ENCODE data around the gene DNAH7.

DNA sequence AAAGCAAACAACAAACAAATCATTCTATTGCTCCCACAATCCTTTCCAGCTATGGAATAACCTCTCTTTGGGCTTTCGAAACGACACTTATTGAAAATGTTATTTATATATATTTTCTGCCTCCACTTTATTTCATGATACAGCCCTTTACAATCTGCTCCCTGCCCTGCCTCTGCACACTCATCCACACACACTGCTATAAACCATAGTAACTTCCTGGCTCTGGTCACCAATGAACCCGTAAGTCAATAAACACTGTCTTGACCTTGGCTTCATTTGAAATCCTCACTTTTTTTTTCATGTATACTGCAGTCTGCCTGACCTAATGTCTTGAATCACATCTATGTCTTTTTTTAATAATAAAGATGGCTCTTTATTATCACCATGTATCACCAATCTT, 250.1 kb downstream of the DNAH7 start:
- TF ChIP-seq, protein P1, sequence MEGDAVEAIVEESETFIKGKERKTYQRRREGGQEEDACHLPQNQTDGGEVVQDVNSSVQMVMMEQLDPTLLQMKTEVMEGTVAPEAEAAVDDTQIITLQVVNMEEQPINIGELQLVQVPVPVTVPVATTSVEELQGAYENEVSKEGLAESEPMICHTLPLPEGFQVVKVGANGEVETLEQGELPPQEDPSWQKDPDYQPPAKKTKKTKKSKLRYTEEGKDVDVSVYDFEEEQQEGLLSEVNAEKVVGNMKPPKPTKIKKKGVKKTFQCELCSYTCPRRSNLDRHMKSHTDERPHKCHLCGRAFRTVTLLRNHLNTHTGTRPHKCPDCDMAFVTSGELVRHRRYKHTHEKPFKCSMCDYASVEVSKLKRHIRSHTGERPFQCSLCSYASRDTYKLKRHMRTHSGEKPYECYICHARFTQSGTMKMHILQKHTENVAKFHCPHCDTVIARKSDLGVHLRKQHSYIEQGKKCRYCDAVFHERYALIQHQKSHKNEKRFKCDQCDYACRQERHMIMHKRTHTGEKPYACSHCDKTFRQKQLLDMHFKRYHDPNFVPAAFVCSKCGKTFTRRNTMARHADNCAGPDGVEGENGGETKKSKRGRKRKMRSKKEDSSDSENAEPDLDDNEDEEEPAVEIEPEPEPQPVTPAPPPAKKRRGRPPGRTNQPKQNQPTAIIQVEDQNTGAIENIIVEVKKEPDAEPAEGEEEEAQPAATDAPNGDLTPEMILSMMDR (IDR thresholded peaks at IDR 0.05), result no peak
- TF ChIP-seq EP300 (IDR thresholded peaks at IDR 0.05) (no peak), POLR2A (IDR thresholded peaks at IDR 0.05) (no peak)

Data from tibial nerve (tissue), 4 donors.